ENCODE results near the gene KLHL3. TPM values are rescaled to one million over a fixed set of nuclear protein-coding genes. Genes with fewer than 3 reads are reported as not detected.

The KLHL3 gene
- total RNA-seq, 1 experiment from 2014 or later: 3.5 TPM

GRCh38 chr5:137595396-137596079 is 140.4 kb downstream of the KLHL3 start:
- Mint-ChIP-seq H3K27ac (ENCODE audit: unreplicated experiment) (no peak overlapping the region), H3K36me3 (ENCODE audit: insufficient read depth, unreplicated experiment) (no peaks in the 10 kb centered on the region), H3K27me3 (ENCODE audit: insufficient read depth, unreplicated experiment) (peaks cover 28% of the 10 kb centered on the region), H3K4me3 (ENCODE audit: unreplicated experiment) (no peak overlapping the region), H3K4me1 (ENCODE audit: low read depth, unreplicated experiment) (no peaks in the 10 kb centered on the region), H3K9me3 (ENCODE audit: unreplicated experiment) (peaks cover 10% of the 10 kb centered on the region)
- Histone ChIP-seq H3K9me3 (peaks cover 7% of the 10 kb centered on the region), H3K4me3 (ENCODE audit: low read depth, low read length) (no peak overlapping the region), H3K4me1 (no peaks in the 10 kb centered on the region), H3K27me3 (replicated peaks; ENCODE audit: control insufficient read depth, insufficient read depth, low read length) (no peaks in the 10 kb centered on the region; the same call in 1 of the 2 replicates), H3K36me3 (ENCODE audit: control insufficient read depth, insufficient read depth, low read length) (no peaks in the 10 kb centered on the region)
- ChIA-PET CTCF (no interaction called here), POLR2A (no interaction called here)
- BruUV-seq (replicated peaks): no TSS peak
- intact Hi-C loops (cut with micrococcal nuclease; ENCODE audit: unreplicated experiment): no loop called here
- no peak for DNase-seq
- no peak for TF ChIP-seq CTCF (IDR thresholded peaks at IDR 0.05; ENCODE audit: insufficient read depth in 1 of 2, low read depth in 1 of 2, low read length in 1 of 2, severe bottlenecking in 1 of 2, unreplicated experiment in 1 of 2)

- CTCF ChIA-PET: no interaction called here
- Histone ChIP-seq H3K27me3 (replicated peaks; ENCODE audit: control insufficient read depth, insufficient read depth, low read length) (no peaks in the 10 kb centered on the region; the same call in 1 of the 2 replicates), H3K4me1 (no peaks in the 10 kb centered on the region), H3K4me3 (ENCODE audit: low read depth, low read length) (no peak overlapping the region), H3K36me3 (ENCODE audit: control insufficient read depth, insufficient read depth, low read length) (no peaks in the 10 kb centered on the region), H3K9me3 (peaks cover 7% of the 10 kb centered on the region)
- POLR2A ChIA-PET: no interaction called here
- BruUV-seq (replicated peaks): no TSS peak
- H3K4me3 Mint-ChIP-seq (ENCODE audit: unreplicated experiment): no peak overlapping the region
- H3K4me1 Mint-ChIP-seq (ENCODE audit: low read depth, unreplicated experiment): no peaks in the 10 kb centered on the region
- H3K27me3 Mint-ChIP-seq (ENCODE audit: insufficient read depth, unreplicated experiment): peaks cover 30% of the 10 kb centered on the region
- no peak for TF ChIP-seq CTCF (IDR thresholded peaks at IDR 0.05; ENCODE audit: insufficient read depth in 1 of 2, low read depth in 1 of 2, low read length in 1 of 2, severe bottlenecking in 1 of 2, unreplicated experiment in 1 of 2)
- no peaks in the 10 kb centered on the region for H3K36me3 Mint-ChIP-seq (ENCODE audit: insufficient read depth, unreplicated experiment)
- intact Hi-C loops (cut with micrococcal nuclease; ENCODE audit: unreplicated experiment): no loop called here
- H3K27ac Mint-ChIP-seq (ENCODE audit: unreplicated experiment): no peak overlapping the region
- H3K9me3 Mint-ChIP-seq (ENCODE audit: unreplicated experiment): peaks cover 10% of the 10 kb centered on the region
- DNase-seq: no peak
These were observed 141.2 kb downstream of the KLHL3 start for GRCh38 chr5:137594717-137595116.

GRCh38 chr5:137592317-137592716 is 143.6 kb downstream of the KLHL3 start:
- Histone ChIP-seq H3K4me3 (ENCODE audit: low read depth, low read length) (no peak overlapping the region), H3K36me3 (ENCODE audit: control insufficient read depth, insufficient read depth, low read length) (no peaks in the 10 kb centered on the region), H3K4me1 (no peaks in the 10 kb centered on the region), H3K9me3 (peaks cover 7% of the 10 kb centered on the region), H3K27me3 (replicated peaks; ENCODE audit: control insufficient read depth, insufficient read depth, low read length) (no peaks in the 10 kb centered on the region)
- no peak for DNase-seq
- TF ChIP-seq CTCF (IDR thresholded peaks at IDR 0.05; ENCODE audit: insufficient read depth in 1 of 2, low read depth in 1 of 2, low read length in 1 of 2, severe bottlenecking in 1 of 2, unreplicated experiment in 1 of 2): no peak
- POLR2A ChIA-PET: no interaction called here
- Mint-ChIP-seq H3K4me1 (ENCODE audit: low read depth, unreplicated experiment) (no peaks in the 10 kb centered on the region), H3K27me3 (ENCODE audit: insufficient read depth, unreplicated experiment) (peaks cover 30% of the 10 kb centered on the region), H3K27ac (ENCODE audit: unreplicated experiment) (no peak overlapping the region), H3K4me3 (ENCODE audit: unreplicated experiment) (no peak overlapping the region), H3K36me3 (ENCODE audit: insufficient read depth, unreplicated experiment) (no peaks in the 10 kb centered on the region), H3K9me3 (ENCODE audit: unreplicated experiment) (peaks cover 10% of the 10 kb centered on the region)
- BruUV-seq (replicated peaks): no TSS peak
- intact Hi-C loops (cut with micrococcal nuclease; ENCODE audit: unreplicated experiment): no loop called here
- CTCF ChIA-PET: no interaction called here

All from Caco-2 (cell line).